ENCODE measurements around the gene CACNB3.
"Not testable (repeated sequence)": the region's sequence is repeated elsewhere in the genome, so short reads cannot be mapped to it uniquely, and the experiment has no call there.

The CACNB3 gene

GRCh38 chr12:48818831-48819590 lies 715 bp downstream of the CACNB3 start:
- no peak for DNase-seq (ENCODE audit: low spot score)

DNA sequence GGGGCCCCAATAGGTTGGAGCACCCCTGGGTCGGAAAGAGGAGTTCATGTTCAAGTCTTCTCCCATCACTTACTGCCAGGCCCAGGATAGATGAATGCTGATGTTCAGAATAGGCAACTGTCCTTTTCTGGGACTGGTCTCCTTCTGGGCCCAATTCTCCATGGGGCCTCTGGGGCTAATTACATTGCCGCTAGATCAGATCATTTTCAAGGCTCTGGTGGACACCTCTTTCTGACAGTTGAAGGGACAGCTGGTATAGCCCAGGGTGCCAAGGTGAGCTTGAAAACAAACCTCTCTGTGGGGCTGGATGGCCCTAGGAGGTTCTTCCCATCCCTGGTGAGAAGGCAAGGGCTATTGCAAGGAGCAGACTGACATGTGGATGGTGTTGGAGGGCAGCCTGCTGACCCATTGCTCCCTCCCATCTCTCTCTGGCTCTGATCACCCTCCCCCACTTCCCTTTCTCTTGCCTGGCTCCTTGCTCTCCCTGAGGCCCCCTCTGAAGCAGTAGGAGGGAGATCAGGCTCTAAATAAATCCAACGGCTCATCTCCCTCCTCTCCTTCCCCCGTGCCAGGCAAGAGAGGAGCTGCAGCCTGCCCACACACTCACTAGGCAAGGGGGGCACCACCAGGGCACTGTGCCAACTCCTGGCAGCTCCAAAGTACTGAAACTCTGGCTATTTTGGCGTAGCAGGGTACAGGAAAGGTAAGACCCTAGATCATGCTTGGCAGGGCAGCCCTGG lies 1.9 kb downstream of the CACNB3 start:
- no peak for DNase-seq (ENCODE audit: low spot score)

- no peak for DNase-seq (ENCODE audit: low spot score)
Observed at GRCh38 chr12:48822139-48822538, 3.8 kb downstream of the CACNB3 start.

- no peak for DNase-seq (ENCODE audit: low spot score)
Observed at GRCh38 chr12:48822711-48823110, 4.4 kb downstream of the CACNB3 start.

DNA sequence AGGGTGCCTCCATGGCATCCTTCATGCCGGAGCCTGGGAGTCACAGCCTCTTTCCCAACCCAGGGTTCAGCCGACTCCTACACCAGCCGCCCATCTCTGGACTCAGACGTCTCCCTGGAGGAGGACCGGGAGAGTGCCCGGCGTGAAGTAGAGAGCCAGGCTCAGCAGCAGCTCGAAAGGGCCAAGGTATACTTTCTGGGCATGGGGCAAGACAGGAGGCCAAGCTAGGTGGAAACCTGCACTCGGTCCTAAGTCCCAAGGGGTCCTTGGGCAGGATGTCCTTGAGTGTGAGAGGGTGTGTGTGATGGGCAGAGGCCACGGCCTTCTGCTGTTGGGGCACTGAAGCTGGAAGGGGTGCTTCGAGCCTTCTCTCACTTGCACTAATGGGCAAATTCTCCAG lies 5.0 kb downstream of the CACNB3 start:
- no peak for DNase-seq (ENCODE audit: low spot score)

- DNase-seq (ENCODE audit: low spot score) = no peak
Observed at GRCh38 chr12:48824112-48824511, 5.8 kb downstream of the CACNB3 start.

DNA sequence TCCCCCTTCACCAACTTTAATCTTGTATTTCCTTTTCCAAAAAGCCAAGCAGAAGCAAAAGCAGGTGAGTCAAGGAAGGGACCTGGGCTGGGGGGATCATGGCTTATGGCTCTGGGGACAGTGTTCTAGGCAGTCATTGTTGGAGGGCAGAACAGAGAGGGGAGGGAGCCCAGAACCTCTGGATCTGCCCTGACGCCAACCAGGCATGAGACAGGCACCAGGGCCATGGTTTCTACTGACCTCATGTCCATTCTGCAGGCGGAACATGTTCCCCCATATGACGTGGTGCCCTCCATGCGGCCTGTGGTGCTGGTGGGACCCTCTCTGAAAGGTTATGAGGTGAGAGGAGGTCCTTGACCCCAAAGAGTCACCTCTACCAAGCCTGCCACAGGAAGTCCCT lies 6.6 kb downstream of the CACNB3 start:
- no peak for DNase-seq (ENCODE audit: low spot score)

GRCh38 chr12:48826209-48826855 lies 8.0 kb downstream of the CACNB3 start:
- no peak for DNase-seq (ENCODE audit: low spot score)

GRCh38 chr12:48827026-48827425 lies 8.7 kb downstream of the CACNB3 start:
- DNase-seq (ENCODE audit: low spot score) = no peak

DNA sequence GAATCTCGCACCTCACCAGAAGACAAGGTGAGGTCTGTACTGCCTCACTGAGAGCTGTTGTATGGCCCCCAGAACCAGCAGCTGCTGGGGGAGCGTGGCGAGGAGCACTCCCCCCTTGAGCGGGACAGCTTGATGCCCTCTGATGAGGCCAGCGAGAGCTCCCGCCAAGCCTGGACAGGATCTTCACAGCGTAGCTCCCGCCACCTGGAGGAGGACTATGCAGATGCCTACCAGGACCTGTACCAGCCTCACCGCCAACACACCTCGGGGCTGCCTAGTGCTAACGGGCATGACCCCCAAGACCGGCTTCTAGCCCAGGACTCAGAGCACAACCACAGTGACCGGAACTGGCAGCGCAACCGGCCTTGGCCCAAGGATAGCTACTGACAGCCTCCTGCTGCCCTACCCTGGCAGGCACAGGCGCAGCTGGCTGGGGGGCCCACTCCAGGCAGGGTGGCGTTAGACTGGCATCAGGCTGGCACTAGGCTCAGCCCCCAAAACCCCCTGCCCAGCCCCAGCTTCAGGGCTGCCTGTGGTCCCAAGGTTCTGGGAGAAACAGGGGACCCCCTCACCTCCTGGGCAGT lies 9.3 kb downstream of the CACNB3 start:
- DNase-seq (ENCODE audit: low spot score) = no peak

DNA sequence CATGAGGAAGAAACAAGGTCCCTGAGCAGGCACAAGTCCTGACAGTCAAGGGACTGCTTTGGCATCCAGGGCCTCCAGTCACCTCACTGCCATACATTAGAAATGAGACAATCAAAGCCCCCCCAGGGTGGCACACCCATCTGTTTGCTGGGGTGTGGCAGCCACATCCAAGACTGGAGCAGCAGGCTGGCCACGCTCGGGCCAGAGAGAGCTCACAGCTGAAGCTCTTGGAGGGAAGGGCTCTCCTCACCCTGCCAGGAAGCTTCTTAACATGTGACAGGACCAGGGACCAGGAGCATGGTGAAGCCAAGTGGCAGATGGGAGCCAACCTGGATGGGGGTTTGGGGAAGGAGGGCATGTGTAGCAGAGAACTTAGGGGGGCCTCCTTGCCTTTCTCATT lies 10.0 kb downstream of the CACNB3 start:
- no peak for DNase-seq (ENCODE audit: low spot score)

DNA sequence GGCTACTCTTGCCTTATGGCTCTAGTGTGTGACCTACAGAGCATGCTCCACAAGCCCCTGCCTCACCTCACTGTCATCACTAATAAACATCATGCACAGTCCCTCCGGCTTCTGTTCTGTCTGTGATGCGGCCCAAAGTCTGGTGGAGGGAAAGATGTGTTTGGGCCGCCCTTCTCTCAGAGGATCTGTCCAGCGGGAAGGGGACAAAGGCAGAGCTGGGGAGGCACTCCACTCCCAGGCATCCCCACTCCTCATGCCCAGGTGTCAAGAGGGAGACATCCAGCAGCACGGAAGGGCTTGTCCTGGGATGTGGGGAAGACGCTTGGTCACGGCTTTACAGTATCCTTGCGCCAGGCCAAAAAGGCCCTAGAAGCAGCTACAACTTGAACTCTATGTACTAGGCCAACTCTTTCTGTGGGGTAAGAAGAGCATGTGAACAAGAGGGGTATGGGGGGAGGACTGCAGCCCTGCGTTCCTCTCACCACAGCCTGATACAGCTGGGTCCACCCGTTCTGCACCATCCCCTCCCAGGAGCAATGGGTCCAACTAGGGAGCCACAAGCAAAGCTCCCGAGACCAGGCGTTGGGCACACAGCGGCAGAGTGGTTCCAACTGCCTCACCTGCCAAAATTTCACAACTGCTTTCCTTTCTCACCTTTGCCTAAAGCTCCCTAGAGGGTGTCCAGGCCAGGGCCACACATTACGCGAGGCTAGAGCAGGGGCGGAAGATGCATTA lies 10.7 kb downstream of the CACNB3 start:
- no peak for DNase-seq (ENCODE audit: low spot score)

DNA sequence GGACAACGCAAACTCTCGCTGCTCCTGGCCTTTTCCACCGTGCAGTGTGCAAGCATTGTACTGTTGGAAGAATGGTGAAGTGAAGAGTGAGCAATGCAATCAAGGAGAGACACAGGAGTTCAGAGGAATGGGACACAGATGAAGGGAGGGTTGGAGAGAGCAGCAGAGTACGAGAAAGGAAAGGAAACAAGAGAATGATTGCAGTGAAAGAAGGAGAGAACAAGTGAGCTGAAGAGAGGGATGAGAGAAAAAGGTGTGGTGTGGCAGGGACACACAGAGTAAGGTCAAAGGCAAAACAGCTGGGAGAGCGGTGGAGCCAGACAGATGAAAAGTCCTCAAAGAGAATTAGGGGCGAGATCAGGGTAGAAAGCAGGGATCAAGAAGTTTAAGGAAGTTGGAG lies 13.0 kb downstream of the CACNB3 start:
- no peak for DNase-seq (ENCODE audit: low spot score)

GRCh38 chr12:48832321-48833060 lies 14.2 kb downstream of the CACNB3 start:
- DNase-seq (ENCODE audit: low spot score) = no peak

DNA sequence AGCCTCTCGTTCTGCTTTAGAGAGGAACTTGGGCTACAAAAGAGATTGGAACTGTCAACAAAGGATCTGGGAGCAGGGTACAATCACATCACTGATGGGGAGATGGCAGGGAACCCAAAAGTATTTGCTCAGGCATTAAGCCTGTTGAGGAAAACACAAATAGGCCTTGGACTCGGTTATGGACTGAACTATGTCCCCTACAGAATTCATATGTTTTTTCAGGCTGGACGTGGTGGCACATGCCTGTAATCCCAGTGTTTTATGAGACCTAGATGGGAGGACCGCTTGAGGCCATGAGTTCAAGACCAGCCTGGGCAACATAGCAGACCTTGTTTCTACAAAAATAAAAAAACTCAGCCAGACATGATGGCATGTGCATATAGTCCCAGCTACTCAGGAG lies 19.8 kb downstream of the CACNB3 start:
- no peak for DNase-seq (ENCODE audit: low spot score)

DNA sequence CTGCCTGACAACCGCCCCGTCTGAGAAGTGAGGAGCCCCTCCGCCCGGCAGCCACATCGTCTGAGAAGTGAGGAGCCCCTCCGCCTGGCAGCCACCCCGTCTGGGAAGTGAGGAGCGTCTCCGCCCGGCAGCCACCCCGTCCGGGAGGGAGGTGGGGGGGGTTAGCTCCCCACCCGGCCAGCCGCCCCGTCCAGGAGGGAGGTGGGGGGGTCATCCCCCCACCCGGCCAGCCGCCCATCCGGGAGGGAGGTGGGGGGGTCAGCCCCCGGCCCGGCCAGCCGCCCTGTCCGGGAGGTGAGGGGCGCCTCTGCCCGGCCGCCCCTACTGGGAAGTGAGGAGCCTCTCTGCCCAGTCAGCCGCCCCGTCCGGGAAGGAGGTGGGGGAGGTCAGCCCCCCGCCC lies 23.7 kb downstream of the CACNB3 start:
- DNase-seq (ENCODE audit: low spot score) = not testable (repeated sequence)

DNA sequence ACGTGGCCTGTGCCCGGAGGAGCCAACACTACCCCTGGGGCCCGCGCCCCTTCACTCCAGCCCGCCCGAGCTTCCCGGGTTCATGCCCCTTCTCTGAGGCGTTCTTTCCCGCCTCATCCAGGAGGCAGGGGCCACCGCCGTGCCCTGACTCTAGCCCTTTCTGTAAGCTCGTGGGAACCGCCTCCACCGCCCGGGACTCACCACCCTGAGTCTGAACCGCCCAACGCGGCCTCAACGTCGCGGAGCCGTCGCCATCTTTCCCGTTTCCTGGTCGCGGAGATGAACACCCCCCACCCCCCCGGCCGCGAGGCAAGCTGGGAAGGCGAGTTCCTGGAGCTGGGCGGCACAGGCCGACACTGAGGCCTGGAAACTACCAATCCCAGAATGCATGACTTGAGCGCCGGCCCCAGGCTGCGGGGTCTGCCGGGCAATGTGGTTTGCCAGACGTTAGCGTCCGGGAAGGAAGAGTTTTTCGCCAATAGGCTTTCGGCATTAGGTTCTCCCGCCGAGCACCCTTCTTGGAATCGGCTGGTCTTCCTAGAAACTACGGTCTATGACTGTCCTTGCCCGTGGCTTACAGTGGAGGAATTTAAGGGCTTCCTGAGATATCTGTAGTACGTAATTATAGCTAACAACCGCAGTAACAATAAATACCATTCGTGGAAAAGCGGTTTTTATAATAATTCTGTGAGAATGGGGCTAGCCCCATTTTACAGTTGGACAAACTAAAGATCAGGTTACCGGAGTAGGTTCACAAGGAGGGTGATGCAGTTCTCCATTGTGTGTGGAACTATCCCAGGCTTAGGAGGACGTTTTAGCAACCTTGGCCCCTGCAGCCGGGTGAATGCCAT lies 33.8 kb downstream of the CACNB3 start, which contains the start of gene DDX23:
Gene DDX23 (minus strand): TSS at position 281 of the 851 bp plus-strand sequence. CDS start 6,381 bp downstream, outside the sequence.
- DNase-seq (ENCODE audit: low spot score) = peak; percentile 96

- DNase-seq (ENCODE audit: low spot score) = peak; percentile 93
Observed at GRCh38 chr12:48852734-48853688, 34.7 kb downstream of the CACNB3 start.

DNA sequence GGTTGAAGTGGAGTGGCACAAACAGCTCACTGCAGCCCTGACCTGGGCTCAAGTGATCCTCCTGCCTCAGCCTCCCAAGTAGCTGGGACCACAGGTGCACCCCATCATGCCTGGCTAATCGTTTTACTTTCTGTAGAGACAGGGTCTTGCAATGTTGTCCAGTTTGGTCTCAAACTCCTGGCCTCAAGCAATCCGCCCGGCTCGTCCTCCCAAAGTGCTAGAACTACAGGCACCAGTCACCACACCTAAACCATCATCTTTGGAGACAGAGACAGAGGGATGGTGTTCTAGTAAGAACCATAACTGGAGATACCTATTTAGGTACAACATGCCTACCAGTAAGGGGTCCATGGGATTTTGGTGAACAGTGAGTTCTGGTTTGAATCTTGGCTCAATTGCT lies 36.2 kb downstream of the CACNB3 start:
- DNase-seq (ENCODE audit: low spot score) = no peak
